ENCODE results near the gene ZC3H12D.

GRCh38 chr6:149450679-149451375 is 34.0 kb downstream of the ZC3H12D start:
- TF ChIP-seq CREB1 (CRISPR knock-in tag; IDR thresholded peaks at IDR 0.05; ENCODE audit: low read depth) (no peak), ZNF462 (CRISPR knock-in tag; IDR thresholded peaks at IDR 0.05) (no peak), POLR2AphosphoS5 (IDR thresholded peaks at IDR 0.05; ENCODE audit: low read depth) (no peak), CTCF (conservative IDR thresholded peaks at IDR 0.05; ENCODE audit: low read depth in 2 of 2) (no peak), EZH2 (IDR thresholded peaks at IDR 0.05; ENCODE audit: low read depth, unreplicated experiment) (no peak), STAT1 (IDR thresholded peaks at IDR 0.05; ENCODE audit: unreplicated experiment) (no peak), REST (IDR thresholded peaks at IDR 0.05; ENCODE audit: unreplicated experiment) (no peak)
